Cardiac atrium fibroblast (primary cell): ENCODE results near the gene ATCAY. TPM values are rescaled to one million over a fixed set of nuclear protein-coding genes. Genes with fewer than 3 reads are reported as not detected.

Experiments used
- total RNA-seq: library from RNA; depleted of rRNA; stranded (reverse); fragments of >200 nt; gene quantifications from 2 replicates; pipeline ENCODE4 v1.2.3, GENCODE V29; 2015

The ATCAY gene
- not detected in 2 replicates for total RNA-seq

GRCh38 chr19:3880471-3881271, at the start of gene ATCAY:
Gene ATCAY (plus strand): TSS chr19:3880685. CDS start chr19:3885768, 5,083 bp downstream.

GRCh38 chr19:3868770-3869456, 11.6 kb upstream of the ATCAY start, which contains the start of gene ZFR2:
Gene ZFR2 (minus strand): TSS chr19:3869038. CDS start chr19:3869017, 21 bp downstream.

GRCh38 chr19:3932931-3933810, 52.7 kb downstream of the ATCAY start, which contains the start of gene NMRK2:
Gene NMRK2 (plus strand): TSS chr19:3933069. CDS start chr19:3933672, 603 bp downstream.

GRCh38 chr19:3970808-3971598, 90.5 kb downstream of the ATCAY start, which contains the start of gene DAPK3:
Gene DAPK3 (minus strand): TSS chr19:3971099. CDS start chr19:3969735, 1,364 bp downstream.

Other genes starting within 250 kb of the ATCAY start
- gene PIP5K1C, start 180.2 kb upstream of the ATCAY start, total RNA-seq, result 32.7 and 38.6 TPM in 2 replicates
- gene TJP3, start 172.3 kb upstream of the ATCAY start, total RNA-seq, result not detected in 2 replicates
- gene APBA3, start 119.0 kb upstream of the ATCAY start, total RNA-seq, result 17.9 and 25.6 TPM in 2 replicates
- gene MRPL54, start 118.0 kb upstream of the ATCAY start, total RNA-seq, result 51.7 and 57.4 TPM in 2 replicates
- gene RAX2, start 108.5 kb upstream of the ATCAY start, total RNA-seq, result not detected in 2 replicates
- not detected in 2 replicates for gene MATK, start 94.3 kb upstream of the ATCAY start, total RNA-seq
- gene ZFR2, start 11.6 kb upstream of the ATCAY start, total RNA-seq, result not detected in 2 replicates
- not detected in 2 replicates for gene NMRK2, start 52.4 kb downstream of the ATCAY start, total RNA-seq
- gene DAPK3, start 90.4 kb downstream of the ATCAY start, total RNA-seq, result 81.3 and 105 TPM in 2 replicates
- gene EEF2, start 104.8 kb downstream of the ATCAY start, total RNA-seq, result 3,114 and 3,417 TPM in 2 replicates
- 14.6 and 18.2 TPM in 2 replicates for gene PIAS4, start 127.1 kb downstream of the ATCAY start, total RNA-seq
- 26.9 and 27.3 TPM in 2 replicates for gene ZBTB7A, start 186.2 kb downstream of the ATCAY start, total RNA-seq
- gene MAP2K2, start 243.4 kb downstream of the ATCAY start, total RNA-seq, result 177 and 212 TPM in 2 replicates